Right lobe of liver (tissue), 6 donors: ENCODE results near the gene COX20. TPM values are rescaled to one million over a fixed set of nuclear protein-coding genes. Genes with fewer than 3 reads are reported as not detected.

Experiments
- ATAC-seq, 4 donors: fragments of 200-7000 bp; cut with Tn5 transposase; one replicate each; pipeline ENCODE4 v1.9.1; 2020; ENCODE audit warnings: mild to moderate bottlenecking in 4 of 4, moderate library complexity in 4 of 4
- DNase-seq, 3 donors: peaks; one replicate each; pipeline ENCODE4 v3.0.0-alpha.2; 2020
- H3K27ac ChIP-seq, 3 donors: fragments of 200-600 bp; one replicate each; pipeline ENCODE4 v1.8.0; 2022
- H3K27me3 ChIP-seq, 2 donors: fragments of 200-600 bp; one replicate each; pipeline ENCODE4 v1.8.0; 2022
- H3K36me3 ChIP-seq, 4 donors: fragments of 200-600 bp; sonication (generic) in 1 of 4; one replicate each; pipeline versions ENCODE4 v1.5.1 to v1.8.0; 2017 to 2022; ENCODE audit warnings: control low read depth in 1 of 4
- H3K4me1 ChIP-seq, 4 donors: fragments of 200-600 bp; sonication (generic) in 1 of 4; one replicate each; pipeline versions ENCODE4 v1.5.1 to v1.8.0; 2017 to 2022; ENCODE audit warnings: control low read depth in 1 of 4
- H3K4me3 ChIP-seq, 3 donors: fragments of 200-600 bp; one replicate each; pipeline ENCODE4 v1.8.0; 2022
- H3K9me3 ChIP-seq, 4 donors: fragments of 200-600 bp; sonication (generic) in 1 of 4; one replicate each; pipeline versions ENCODE4 v1.5.1 to v1.8.0; 2017 to 2022; ENCODE audit warnings: control low read depth in 1 of 4
- POLR2A ChIP-seq: fragments of 450-650 bp; IDR thresholded peaks from one replicate; pipeline ENCODE4 v1.6.1; 2017; ENCODE audit warnings: antibody characterized with exemption, mild to moderate bottlenecking
- WGBS: methylation state at CpG from one replicate; pipeline ENCODE4 v1.1.6; 2018; ENCODE audit warnings: low coverage, low lambda C conversion rate; ENCODE audit not compliant: insufficient coverage; ENCODE audit errors: missing lambda C conversion rate; 5-methylcytosine and 5-hydroxymethylcytosine counted together
- intact Hi-C, 2 donors: fragments of 100-400 bp; cut with DNase I; formaldehyde crosslinking; loops; one replicate each; pipeline versions ENCODE4 v1.11.2 to v1.14.1; 2022
- total RNA-seq, 6 experiments: library from RNA; depleted of rRNA in 2 of 6; stranded (reverse); fragments of >200 nt in 2 of 6; fragmentation: NEBNext Ultra II Directional in 3 of 6; extraction: Animal tissue kit (Norgen Biotek cat#: 25700) in 3 of 6; gene quantifications; one replicate each; pipeline versions ENCODE4 v1.1.0 to v1.2.4, GENCODE V29; 2016 to 2023
- TF ChIP-seq, protein P1 (sequence below), 4 donors: fragments of 200-600 bp in 3 of 4; fragments of 450-650 bp in 1 of 4; IDR thresholded peaks; one replicate each; pipeline versions ENCODE4 v1.5.1 to v1.8.0; 2016 to 2022; ENCODE audit warnings: antibody characterized with exemption in 4 of 4, mild to moderate bottlenecking in 2 of 4
- donor health status: DM: no; HTN: yes; CAD: no.
- donor health status: DM: no; HTN: no; CAD: no.
- donor health status: DM: no; HTN: no; CAD: no.
- donor health status: DM: no; HTN: yes; CAD: no.
- donor health status: DM: no; HTN: yes; CAD: no.

The COX20 gene
- total RNA-seq, 6 experiments from 2014 or later, result 16.8 to 28.5 (median 19.6) TPM

DNA sequence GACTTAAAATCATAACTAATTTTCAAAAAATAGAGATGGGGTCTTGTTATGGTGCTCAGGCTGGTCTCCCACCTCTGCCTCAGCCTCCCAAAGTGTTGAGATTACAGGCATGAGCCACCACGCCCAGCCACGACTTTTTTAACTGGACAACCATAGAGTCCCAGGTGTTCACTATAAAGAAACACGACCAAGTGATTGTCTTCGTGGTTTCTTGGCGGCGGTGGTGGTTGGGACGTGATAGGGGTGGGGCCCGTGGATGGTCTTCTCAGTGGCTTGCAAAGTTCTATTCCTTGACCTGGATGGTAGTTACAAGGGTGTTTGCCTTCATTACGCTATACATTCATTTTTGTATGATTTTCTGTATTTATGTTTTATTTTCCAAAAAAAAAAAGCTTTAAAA, 34.6 kb upstream of the COX20 start:
- Histone ChIP-seq H3K9me3 (no peaks in the 10 kb centered on the region), H3K36me3 (no peaks in the 10 kb centered on the region), H3K4me1 (no peaks in the 10 kb centered on the region), H3K4me3 (no peak overlapping the region), H3K27me3 (no peaks in the 10 kb centered on the region), H3K27ac (no peak overlapping the region)
- intact Hi-C loops, result loop anchor here (10.0 kb wide), 2 partner anchors 234 to 244 kb away; no protein-coding TSS in a partner anchor
- ATAC-seq (no peak), DNase-seq (no peak)
- no peak for TF ChIP-seq POLR2A
- TF ChIP-seq, protein P1, sequence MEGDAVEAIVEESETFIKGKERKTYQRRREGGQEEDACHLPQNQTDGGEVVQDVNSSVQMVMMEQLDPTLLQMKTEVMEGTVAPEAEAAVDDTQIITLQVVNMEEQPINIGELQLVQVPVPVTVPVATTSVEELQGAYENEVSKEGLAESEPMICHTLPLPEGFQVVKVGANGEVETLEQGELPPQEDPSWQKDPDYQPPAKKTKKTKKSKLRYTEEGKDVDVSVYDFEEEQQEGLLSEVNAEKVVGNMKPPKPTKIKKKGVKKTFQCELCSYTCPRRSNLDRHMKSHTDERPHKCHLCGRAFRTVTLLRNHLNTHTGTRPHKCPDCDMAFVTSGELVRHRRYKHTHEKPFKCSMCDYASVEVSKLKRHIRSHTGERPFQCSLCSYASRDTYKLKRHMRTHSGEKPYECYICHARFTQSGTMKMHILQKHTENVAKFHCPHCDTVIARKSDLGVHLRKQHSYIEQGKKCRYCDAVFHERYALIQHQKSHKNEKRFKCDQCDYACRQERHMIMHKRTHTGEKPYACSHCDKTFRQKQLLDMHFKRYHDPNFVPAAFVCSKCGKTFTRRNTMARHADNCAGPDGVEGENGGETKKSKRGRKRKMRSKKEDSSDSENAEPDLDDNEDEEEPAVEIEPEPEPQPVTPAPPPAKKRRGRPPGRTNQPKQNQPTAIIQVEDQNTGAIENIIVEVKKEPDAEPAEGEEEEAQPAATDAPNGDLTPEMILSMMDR (IDR thresholded peaks at IDR 0.05), result no peak
- WGBS, result 59% methylated on average over 7 of the region's 9 CpGs

GRCh38 chr1:244801246-244801645, 34.2 kb upstream of the COX20 start:
- Histone ChIP-seq H3K27me3 (no peaks in the 10 kb centered on the region), H3K4me3 (no peak overlapping the region), H3K27ac (no peak overlapping the region), H3K36me3 (no peaks in the 10 kb centered on the region), H3K4me1 (no peaks in the 10 kb centered on the region), H3K9me3 (no peaks in the 10 kb centered on the region)
- no peak for TF ChIP-seq POLR2A
- TF ChIP-seq, protein P1 (IDR thresholded peaks at IDR 0.05), result peak; percentile 54 to 65 (median 62)
- intact Hi-C loops, result loop anchor here (10.0 kb wide), 2 partner anchors 234 to 244 kb away; no protein-coding TSS in a partner anchor
- ATAC-seq, result peak; percentile 85 to 92 (median 90)
- WGBS, result 14% methylated on average over 14 of the region's 14 CpGs
- peak in 2 of 3 donors; percentile 42 to 66 for DNase-seq

DNA sequence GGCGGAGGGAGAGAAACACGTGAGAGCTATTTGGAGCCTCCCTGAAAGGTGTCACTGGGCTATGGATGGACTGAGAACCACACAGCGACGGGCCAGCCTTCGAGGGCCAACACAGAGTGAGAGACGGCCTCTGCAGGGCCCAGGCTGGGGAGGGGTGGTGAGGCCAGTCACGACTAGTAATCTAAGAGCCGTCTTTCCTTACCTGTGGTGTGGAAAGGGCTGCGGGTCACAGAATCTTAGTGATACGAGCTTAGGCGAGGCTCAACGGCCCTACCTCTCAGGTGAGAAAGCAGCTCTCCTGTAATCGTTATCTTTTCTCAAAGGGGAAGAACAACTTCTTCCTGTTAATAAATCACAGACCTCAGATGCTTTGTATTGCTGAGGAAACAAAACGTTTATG, 33.4 kb upstream of the COX20 start:
- no peaks in the 10 kb centered on the region for H3K36me3 ChIP-seq
- H3K4me1 ChIP-seq, result no peaks in the 10 kb centered on the region
- DNase-seq (no peak), ATAC-seq (no peak)
- no peak overlapping the region for H3K4me3 ChIP-seq
- TF ChIP-seq, protein P1 (IDR thresholded peaks at IDR 0.05), result no peak
- TF ChIP-seq POLR2A, result no peak
- no peak overlapping the region for H3K27ac ChIP-seq
- 62% methylated on average over 13 of the region's 14 CpGs for WGBS
- intact Hi-C loops, result loop anchor here (10.0 kb wide), 2 partner anchors 233 to 243 kb away; no protein-coding TSS in a partner anchor
- no peaks in the 10 kb centered on the region for H3K27me3 ChIP-seq
- no peaks in the 10 kb centered on the region for H3K9me3 ChIP-seq

DNA sequence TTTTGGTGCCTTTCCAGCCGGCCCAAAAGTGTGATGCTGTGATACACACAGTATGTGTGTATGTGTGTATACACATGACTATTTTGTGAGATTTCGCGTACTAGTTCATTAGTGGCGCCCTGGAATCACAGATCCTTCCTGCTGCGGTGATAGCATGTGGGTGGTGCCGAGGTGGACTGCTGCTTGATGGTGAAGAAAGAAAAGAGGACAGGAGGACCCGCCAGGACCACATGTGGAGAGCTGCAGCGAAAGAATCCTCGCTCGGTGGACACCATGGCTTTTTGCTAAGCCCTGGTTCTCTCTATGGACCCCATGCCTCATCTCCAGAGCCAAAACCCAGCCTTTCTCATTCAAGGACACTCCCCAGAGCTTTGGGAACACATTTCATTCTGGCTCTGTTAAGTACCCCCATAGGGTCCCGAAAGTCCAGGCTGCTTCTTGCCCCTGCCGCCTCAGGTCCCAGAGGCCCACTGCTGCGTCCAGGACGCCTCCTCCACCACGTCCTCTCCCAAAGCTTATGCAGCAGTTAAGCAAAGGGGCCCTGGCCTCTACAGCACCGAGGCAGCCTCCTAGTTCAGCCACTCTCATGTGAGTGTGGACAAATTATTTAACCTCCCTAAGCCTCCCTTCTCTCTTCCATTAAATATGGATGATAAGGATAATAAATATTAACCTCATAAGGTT, 32.8 kb upstream of the COX20 start:
- TF ChIP-seq POLR2A, result no peak
- TF ChIP-seq, protein P1 (IDR thresholded peaks at IDR 0.05), result no peak

More for the DNA sequence above, 32.8 kb upstream of the COX20 start:
- Histone ChIP-seq H3K4me1 (no peaks in the 10 kb centered on the region), H3K4me3 (no peak overlapping the region), H3K9me3 (no peaks in the 10 kb centered on the region), H3K27me3 (no peaks in the 10 kb centered on the region), H3K36me3 (no peaks in the 10 kb centered on the region), H3K27ac (no peak overlapping the region)
- DNase-seq (peak in 1 of 3 donors; percentile 26), ATAC-seq (no peak)
- 83% methylated on average over 14 of the region's 16 CpGs for WGBS
- intact Hi-C loops, result loop anchor here (10.0 kb wide), 2 partner anchors 232 to 242 kb away; no protein-coding TSS in a partner anchor
